GM19328 (cell line): ENCODE data around the gene EGFL7.

ENCODE experiments used
- ATAC-seq: cut with Tn5 transposase; IDR thresholded peaks from one replicate; pipeline ENCODE4 v1.9.1; 2021; ENCODE audit warnings: mild to moderate bottlenecking, moderate library complexity; ENCODE audit not compliant: unreplicated experiment

Gene EGFL7

GRCh38 chr9:136662656-136663581 lies at the start of gene EGFL7:
EGFL7 (plus strand) TSS chr9:136662916; CDS start chr9:136668283, 5,367 bp downstream.
- ATAC-seq: no peak

- ATAC-seq: no peak
Observed at GRCh38 chr9:136613824-136614371, 48.8 kb upstream of the EGFL7 start.

- ATAC-seq: no peak
Observed at GRCh38 chr9:136614372-136614922, 48.3 kb upstream of the EGFL7 start.

GRCh38 chr9:136614967-136615623 lies 47.6 kb upstream of the EGFL7 start:
- no peak for ATAC-seq

- no peak for ATAC-seq
Observed at GRCh38 chr9:136615631-136616306, 46.9 kb upstream of the EGFL7 start.

GRCh38 chr9:136616307-136616635 lies 46.4 kb upstream of the EGFL7 start:
- ATAC-seq: no peak

- ATAC-seq: no peak
Observed at GRCh38 chr9:136616948-136617695, 45.6 kb upstream of the EGFL7 start.

- ATAC-seq: no peak
Observed at GRCh38 chr9:136617746-136618579, 44.8 kb upstream of the EGFL7 start.

GRCh38 chr9:136618580-136619547 lies 43.9 kb upstream of the EGFL7 start:
- ATAC-seq: no peak

- no peak for ATAC-seq
Observed at GRCh38 chr9:136619742-136620440, 42.8 kb upstream of the EGFL7 start.

GRCh38 chr9:136620441-136621018 lies 42.2 kb upstream of the EGFL7 start:
- no peak for ATAC-seq

GRCh38 chr9:136621019-136621733 lies 41.5 kb upstream of the EGFL7 start:
- ATAC-seq: no peak

GRCh38 chr9:136621734-136622093 lies 41.0 kb upstream of the EGFL7 start:
- ATAC-seq: no peak

GRCh38 chr9:136622538-136622948 lies 40.2 kb upstream of the EGFL7 start:
- no peak for ATAC-seq

- ATAC-seq: no peak
Observed at GRCh38 chr9:136623016-136623841, 39.5 kb upstream of the EGFL7 start.

GRCh38 chr9:136623842-136624183 lies 38.9 kb upstream of the EGFL7 start:
- ATAC-seq: no peak
